GM18873 (cell line): ENCODE results near the gene UQCC5.
A peak's percentile ranks its signal among the peaks of the same experiment; 100 is the strongest.

ENCODE experiments used
- ATAC-seq: cut with Tn5 transposase; IDR thresholded peaks from one replicate; pipeline ENCODE4 v1.9.1; 2021; ENCODE audit warnings: mild to moderate bottlenecking, moderate library complexity, moderate number of reproducible peaks; ENCODE audit not compliant: unreplicated experiment, low FRiP score

Gene UQCC5

DNA sequence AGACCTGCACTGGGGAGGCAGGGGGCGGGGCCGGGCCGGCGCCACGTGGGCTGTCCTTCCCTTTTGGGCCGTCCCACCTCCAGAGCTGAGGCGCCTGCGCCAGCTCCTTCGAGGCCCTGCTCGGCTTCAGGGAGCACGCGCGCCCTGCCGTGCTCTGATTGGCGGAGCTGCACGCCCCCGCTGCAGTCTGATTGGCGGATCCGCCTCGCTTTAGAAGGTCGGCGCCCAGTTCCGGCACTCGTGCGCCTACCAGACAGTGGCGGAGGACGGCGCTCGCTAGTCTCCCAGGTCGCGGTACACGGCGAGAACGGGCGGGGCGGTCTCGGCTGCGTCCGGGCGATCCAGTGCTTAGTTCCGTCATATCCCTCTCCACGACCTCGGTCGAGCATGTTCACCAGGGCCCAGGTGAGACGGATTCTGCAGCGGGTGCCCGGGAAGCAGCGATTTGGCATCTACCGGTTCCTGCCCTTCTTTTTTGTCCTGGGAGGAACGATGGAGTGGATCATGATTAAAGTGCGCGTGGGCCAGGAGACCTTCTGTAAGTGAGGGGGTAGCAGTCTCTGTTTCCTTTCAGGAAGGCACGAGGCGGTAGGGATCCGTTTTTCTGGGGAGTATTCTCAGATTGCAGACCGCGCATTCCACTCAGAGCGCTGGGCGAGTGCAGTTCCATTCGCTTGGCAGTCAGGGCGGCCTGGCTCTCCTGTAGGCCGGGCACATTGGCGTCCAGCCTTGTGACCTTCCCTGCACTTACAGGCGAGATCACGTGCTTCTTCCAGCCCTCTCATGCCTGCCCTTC, at the start of gene UQCC5:
Gene UQCC5, plus strand, starts transcription at position 237 of the 796 bp plus-strand sequence. Its CDS starts 151 bp downstream, at position 388.
- peak; percentile 84 for ATAC-seq

- ATAC-seq, result no peak
Observed at GRCh38 chr3:52487050-52487787, 49.2 kb upstream of the UQCC5 start.

DNA sequence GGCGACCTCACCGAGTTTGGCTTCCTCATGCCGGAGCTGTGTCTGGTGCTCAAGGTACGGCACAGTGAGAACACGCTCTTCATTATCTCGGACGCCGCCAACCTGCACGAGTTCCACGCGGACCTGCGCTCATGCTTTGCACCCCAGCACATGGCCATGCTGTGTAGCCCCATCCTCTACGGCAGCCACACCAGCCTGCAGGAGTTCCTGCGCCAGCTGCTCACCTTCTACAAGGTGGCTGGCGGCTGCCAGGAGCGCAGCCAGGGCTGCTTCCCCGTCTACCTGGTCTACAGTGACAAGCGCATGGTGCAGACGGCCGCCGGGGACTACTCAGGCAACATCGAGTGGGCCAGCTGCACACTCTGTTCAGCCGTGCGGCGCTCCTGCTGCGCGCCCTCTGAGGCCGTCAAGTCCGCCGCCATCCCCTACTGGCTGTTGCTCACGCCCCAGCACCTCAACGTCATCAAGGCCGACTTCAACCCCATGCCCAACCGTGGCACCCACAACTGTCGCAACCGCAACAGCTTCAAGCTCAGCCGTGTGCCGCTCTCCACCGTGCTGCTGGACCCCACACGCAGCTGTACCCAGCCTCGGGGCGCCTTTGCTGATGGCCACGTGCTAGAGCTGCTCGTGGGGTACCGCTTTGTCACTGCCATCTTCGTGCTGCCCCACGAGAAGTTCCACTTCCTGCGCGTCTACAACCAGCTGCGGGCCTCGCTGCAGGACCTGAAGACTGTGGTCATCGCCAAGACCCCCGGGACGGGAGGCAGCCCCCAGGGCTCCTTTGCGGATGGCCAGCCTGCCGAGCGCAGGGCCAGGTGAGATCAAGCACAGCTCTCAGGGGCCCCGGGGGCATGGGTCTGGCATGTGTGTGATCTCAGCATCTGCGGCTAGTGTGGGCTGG, 48.4 kb upstream of the UQCC5 start:
- no peak for ATAC-seq

DNA sequence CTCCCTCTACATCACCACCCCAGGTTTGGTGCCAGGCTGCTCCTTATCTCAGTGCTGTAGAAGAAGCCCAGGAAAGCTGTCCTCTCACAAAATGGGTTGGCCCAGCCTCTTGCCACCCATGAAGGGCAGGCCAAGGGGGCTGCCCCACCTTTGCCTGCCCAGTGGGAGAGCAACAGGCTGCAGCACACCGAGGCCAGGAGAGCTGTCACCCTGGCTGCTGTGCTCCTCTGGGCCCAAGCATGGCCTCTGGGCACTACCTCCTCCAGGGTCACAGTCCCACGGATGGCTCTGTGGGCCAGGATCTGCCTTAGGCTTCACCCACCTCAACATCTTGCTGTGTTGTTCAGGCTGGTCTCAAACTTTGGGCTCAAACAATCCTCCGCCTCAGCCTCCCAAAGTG, 47.7 kb upstream of the UQCC5 start:
- no peak for ATAC-seq

- no peak for ATAC-seq
Observed at GRCh38 chr3:52489453-52489852, 47.0 kb upstream of the UQCC5 start.

DNA sequence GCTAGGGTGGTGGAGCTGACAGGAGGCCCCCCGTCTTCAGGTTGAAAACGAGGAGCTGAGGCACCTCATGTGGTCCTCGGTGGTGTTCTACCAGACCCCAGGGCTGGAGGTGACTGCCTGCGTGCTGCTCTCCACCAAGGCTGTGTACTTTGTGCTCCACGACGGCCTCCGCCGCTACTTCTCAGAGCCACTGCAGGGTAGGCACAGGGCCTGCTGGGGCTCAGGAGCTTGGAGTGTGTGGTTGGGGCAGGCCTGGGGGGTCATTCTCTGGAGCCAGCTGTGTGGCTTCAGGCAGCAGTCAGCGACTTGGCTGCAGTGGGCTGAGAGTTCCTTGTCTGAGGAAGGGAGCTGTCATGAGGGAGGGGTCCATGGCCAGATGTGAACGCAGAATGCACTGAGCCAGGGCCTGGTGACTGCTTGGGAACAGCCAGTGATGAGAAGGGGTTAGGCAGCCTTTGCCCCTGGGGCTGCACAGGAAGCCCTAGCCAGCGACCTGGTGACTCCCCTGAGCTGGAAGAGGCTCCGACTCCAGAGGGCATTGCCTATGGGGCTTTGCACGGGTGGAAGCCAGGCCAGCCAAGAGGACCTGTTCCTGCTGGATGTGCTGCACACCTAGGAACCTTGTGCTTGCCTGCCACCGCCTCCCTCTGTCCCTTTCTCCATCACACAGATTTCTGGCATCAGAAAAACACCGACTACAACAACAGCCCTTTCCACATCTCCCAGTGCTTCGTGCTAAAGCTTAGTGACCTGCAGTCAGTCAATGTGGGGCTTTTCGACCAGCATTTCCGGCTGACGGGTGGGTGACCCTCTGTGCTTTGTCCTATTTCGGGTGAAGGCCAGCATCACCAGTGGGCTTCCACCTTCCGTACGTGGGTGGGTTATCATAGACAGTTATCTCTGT, 46.1 kb upstream of the UQCC5 start:
- no peak for ATAC-seq

GRCh38 chr3:52490939-52491526, 45.4 kb upstream of the UQCC5 start:
- ATAC-seq, result no peak

- ATAC-seq, result no peak
Observed at GRCh38 chr3:52492059-52492458, 44.3 kb upstream of the UQCC5 start.

DNA sequence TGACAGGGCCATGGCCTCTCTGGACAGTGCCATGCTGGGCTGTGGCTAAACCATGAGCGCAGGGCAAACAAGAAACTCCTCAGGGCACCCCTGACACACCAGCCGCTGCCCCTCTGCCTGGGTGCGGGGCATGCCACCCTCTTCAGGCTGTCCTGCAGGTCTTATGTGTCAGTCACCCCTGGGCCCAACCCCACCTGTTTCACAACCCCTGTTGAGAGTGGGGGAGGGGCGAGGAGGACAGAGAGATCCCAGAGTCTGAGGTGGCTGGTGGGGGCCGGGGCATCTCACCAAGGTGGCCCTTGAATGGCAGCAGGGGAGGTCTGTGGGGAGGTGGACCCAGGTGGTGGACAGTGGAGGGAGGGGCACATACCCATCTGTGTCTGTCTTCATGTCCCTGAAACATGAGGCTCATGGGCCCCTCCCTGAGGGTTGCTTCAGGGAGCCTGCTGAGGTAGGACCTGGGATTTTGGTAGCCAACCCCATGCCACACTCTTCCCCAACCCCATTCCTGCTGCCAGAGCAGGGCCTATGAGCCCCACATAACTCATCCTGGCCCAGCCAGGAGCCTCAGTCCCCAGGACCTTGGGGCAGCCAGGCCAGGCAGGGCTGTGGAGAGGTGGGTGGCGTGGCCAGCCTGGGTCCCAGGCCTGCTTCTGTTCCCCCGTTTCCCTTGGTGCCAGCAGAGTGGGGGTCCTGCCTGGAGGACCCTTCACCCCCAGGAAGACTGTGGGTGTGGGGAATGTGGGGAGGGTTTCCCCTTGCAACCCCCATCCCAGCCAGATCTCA, 43.0 kb upstream of the UQCC5 start:
- no peak for ATAC-seq

DNA sequence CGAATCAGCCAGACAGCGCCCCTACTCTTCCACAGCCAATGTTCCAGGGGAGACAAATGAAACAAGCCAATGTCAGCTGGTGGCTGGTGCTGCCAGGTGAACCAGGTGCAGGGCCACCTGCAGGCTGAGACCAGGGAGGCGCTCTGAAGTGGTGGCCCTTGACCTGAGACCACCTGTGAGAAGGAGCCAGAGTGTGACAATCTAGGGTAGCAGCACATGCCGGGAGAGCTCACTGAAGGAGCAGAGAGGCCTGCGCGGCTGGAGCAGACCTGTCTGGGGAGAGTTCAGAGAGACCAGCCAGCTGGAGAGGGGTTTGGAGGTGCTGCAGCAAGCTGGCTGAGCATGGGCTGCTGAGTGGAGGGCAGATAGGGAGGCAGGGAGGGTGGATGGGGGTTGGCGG, 42.0 kb upstream of the UQCC5 start:
- no peak for ATAC-seq

- ATAC-seq, result no peak
Observed at GRCh38 chr3:52494886-52495495, 41.4 kb upstream of the UQCC5 start, which contains the start of gene STAB1. STAB1 (plus strand) TSS chr3:52495338; CDS start chr3:52495414, 76 bp downstream.

- ATAC-seq, result no peak
Observed at GRCh38 chr3:52495777-52496602, 40.4 kb upstream of the UQCC5 start.

DNA sequence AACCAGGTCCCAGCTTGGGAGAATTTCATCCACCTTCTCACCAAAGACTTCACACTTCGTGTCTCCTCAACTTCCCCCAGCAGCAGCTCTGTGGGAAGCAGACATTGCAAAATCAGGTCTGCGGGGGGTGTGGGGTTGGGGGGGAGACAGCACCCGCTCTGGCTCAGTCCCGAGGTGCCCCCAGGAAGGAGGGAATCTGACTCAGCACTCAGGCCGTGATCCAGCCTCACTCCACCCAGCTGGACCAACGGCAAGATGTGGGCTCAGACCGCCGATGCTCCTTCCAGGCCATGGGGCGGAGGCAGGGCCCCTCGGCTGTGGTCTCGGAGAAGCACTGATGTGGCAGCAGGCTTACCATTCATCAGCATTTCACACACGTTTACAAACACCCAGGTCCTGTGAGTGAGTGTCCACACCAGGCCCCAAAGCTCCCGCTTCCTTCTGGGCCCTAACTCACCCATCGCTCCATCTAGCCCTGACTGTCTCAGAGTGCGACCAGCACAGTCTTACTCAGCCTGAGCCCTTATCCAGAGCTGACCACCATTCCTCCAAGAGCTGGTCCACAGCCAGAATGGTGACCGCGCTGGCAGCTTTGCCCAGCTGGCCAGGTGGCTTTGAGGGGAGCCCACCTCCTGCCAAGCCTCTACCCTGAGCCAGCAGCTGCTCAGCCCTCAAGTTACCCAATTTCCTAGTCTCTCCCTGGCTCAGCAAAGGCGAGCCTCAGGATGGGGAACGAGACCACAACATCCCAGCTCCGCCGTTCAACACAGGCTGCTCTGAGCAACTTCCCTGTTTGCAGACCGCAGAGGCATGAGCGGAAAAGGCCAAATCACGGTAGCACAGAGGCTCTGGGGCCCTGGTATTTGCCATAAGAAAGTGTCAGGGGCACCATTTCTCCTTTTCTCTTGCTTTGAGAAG, 38.0 kb upstream of the UQCC5 start:
- no peak for ATAC-seq

GRCh38 chr3:52501046-52501445, 35.4 kb upstream of the UQCC5 start:
- no peak for ATAC-seq

DNA sequence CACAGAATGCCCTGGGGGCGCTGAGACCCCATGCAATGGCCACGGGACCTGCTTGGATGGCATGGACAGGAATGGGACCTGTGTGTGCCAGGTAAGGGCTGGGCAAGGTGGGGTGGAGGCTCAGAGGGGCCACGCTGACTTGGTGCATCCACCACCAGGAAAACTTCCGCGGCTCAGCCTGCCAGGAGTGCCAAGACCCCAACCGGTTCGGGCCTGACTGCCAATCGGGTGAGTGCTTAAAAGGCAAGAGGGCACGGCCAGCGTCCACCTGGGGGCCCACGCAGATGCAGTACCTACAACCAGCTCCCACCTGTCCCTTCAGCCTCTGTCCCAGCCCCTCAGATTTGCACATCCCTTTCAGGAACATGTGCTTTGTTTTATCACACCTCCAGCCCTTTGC, 34.4 kb upstream of the UQCC5 start:
- ATAC-seq, result no peak

- no peak for ATAC-seq
Observed at GRCh38 chr3:52502808-52503350, 33.5 kb upstream of the UQCC5 start.
